Muscle of arm (tissue), 14 donors: Measurements from ENCODE around the gene SERPINB13. TPM values are rescaled to one million over a fixed set of nuclear protein-coding genes. Genes with fewer than 3 reads are reported as not detected.

Experiments
- DNase-seq: peaks from one replicate; pipeline ENCODE4 v3.0.0-alpha.2; 2013
- long read RNA-seq, 11 donors: transcript quantifications; one replicate each; lab custom pipeline, GENCODE V29; 2026
- polyA plus RNA-seq, 12 donors: library from polyadenylated mRNA; unstranded; fragments of 120-200 nt; gene quantifications; one replicate each; pipeline ENCODE4 v1.2.1, GENCODE V29; 2013; ENCODE audit not compliant: insufficient read length in 12 of 12

Gene SERPINB13, protein sequence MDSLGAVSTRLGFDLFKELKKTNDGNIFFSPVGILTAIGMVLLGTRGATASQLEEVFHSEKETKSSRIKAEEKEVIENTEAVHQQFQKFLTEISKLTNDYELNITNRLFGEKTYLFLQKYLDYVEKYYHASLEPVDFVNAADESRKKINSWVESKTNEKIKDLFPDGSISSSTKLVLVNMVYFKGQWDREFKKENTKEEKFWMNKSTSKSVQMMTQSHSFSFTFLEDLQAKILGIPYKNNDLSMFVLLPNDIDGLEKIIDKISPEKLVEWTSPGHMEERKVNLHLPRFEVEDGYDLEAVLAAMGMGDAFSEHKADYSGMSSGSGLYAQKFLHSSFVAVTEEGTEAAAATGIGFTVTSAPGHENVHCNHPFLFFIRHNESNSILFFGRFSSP
- 10 to 100 TPM in 2 of 12 donors, 1 to 10 TPM in 1, under 1 TPM in 2, not detected in 7; 0.08 to 27.0 (median 5.8) TPM for polyA plus RNA-seq
- long read RNA-seq, donor 1, result 0 reads
- long read RNA-seq, donor 2, result 0 reads
- long read RNA-seq, donor 3, result 0 reads
- long read RNA-seq, donor 4, result 0 reads
- long read RNA-seq, donor 5, result 0 reads
- long read RNA-seq, donor 6, result 0 reads
- long read RNA-seq, donor 7, partial matches to known transcripts, result 0 of 1 reads
- long read RNA-seq, donor 7, other reads (novel, unspliced or antisense), result 0 of 1 reads
- long read RNA-seq, donor 8, result 0 reads
- long read RNA-seq, donor 9, result 0 reads
- long read RNA-seq, donor 10, result 0 reads
- long read RNA-seq, donor 11, result 0 reads

DNA sequence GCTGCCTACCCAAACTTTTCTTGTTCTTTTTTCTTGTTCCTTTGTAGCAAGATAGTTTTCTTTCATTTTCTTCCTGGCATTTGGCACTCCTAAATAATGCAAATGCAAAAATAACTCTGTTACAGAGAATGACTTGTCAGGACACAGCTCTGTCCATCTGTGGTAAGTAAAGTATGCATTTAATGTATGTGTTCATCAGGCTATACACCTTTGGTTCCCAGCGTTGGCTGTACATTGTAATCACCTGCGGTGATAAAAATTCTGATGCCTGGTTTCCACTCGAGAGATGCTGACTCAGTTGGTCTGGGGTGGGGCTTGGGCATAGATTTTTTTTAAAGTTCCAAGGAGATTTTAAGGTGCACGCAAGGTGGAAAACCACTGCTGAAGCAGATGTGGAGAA lies at the start of gene SERPINB13:
Gene SERPINB13 (plus strand): TSS at position 378 of the 400 bp plus-strand sequence. CDS start 1,325 bp downstream, outside the sequence.
- DNase-seq, result no peak

DNA sequence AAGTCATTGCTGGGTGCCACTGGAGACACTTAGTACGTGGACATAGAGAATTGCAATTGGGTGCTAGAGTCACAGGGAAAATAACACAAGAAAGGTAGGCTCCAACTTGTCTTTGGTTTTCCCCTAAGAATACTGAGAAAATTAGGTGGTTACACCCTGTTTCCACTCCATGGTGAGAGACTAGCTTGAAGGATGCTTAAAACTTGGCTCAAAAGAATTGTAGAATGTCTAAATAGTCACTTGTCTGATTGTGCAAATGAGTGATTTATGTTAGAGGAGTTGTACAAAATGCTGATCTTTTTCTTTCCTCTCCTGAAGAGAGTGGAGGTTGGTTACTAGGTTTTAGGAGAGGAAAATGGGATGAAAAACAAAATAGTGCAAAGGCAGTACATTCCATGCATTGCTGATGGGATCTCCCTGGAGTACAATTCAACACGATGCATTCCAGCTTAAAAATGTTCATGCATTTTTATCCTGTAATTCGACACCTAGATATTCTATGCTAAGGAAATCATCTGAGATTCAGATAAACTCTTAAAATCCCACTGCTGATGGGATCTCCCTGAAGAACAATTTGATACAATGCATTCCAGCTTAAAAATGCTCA lies 47.1 kb upstream of the SERPINB13 start:
- DNase-seq, result no peak

DNA sequence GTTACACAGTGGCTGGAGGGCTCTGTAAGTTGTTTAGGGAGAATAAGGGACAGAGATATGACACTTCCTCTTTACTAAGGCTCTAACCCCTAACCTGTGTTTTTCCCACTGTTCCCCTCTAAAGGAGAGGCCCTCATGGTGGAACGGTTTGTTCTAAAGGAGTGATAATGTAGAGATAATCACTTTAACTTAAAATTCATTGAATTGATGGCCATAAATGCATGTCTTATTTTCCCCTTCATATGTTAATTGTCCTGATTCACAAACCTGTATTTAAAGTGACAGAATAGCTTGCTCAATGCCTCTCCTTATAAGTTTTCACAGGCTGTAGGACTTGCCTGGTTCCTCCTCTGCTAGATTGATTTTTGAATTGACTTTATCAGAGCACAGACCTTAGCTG lies 45.1 kb upstream of the SERPINB13 start, which contains the start of gene SERPINB12:
Gene SERPINB12 (plus strand): TSS at position 301 of the 400 bp plus-strand sequence. CDS start 13,791 bp downstream, outside the sequence.
- DNase-seq, result no peak

DNA sequence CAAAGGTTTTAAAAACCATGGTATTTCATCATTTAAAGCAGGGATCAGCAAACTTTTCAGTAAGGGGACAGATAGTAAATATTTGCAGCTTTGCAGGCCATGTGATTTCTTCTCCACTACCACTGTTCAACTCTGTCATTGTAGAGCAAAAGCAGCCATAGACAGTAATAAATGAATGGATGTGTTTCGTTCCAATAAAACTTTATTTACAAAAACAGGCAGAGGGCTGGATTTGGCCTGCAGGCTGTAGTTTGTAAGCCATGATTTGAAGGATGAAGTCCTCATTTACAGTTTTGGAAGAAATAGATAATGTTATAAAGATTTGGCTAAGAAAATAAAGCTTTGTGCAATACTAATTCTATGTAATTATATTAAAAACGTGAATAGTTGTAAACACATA lies 43.1 kb upstream of the SERPINB13 start:
- no peak for DNase-seq

DNA sequence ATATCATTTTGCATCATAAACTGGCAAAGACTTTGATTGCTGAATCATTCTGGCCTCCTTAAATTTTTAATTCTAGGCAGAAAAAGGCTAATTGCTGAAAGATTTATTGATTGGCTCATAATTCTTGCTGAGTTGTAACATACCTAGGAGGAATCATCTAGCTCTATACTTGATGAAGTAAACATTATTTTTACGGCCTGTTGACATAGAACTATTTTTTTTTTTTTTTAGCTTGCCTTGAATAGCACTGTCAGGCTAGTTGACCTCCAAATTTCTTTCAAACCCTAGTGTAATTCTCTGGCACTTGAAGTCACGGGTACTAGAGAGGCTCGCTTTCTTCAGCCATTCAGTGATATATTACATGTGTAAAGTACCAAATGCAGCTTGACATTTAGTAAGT lies 42.1 kb upstream of the SERPINB13 start:
- no peak for DNase-seq

DNA sequence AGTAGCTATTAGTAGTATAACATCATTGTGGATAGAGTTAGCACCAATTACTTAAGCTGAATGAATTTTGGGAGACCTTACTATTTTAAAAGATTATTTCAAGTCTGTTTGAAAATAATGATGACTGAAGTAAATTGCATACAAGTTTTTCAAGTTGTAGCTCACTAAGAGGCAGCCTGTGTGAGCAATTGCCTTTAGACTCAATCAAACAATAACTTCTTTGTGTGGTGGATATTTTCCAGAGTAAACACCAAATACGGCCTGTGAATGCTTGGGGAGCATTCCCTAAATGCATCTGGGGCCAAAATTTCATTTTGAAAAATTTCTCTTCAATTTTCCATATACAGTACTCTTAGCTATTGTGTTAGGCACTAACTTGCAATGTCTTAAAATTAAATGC lies 37.1 kb upstream of the SERPINB13 start:
- no peak for DNase-seq

DNA sequence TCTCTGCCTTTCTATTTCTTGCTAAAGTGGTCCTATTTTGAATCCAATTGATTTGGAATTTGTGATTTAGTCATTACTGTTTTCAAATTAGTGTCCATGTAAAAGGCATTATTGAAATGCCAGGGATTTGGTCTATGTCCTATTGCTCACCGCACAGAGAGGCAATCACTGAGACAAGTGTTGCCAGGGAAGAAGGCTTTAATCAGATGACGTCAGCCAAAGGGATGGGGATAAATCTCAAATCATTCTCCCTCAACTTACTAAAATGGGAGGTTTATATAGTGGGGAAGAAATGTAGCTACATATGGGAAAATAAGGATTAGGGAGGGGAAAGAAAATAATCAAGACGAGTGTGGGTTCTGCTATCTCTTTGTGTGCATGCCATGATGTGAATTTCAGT lies 35.4 kb upstream of the SERPINB13 start:
- no peak for DNase-seq

DNA sequence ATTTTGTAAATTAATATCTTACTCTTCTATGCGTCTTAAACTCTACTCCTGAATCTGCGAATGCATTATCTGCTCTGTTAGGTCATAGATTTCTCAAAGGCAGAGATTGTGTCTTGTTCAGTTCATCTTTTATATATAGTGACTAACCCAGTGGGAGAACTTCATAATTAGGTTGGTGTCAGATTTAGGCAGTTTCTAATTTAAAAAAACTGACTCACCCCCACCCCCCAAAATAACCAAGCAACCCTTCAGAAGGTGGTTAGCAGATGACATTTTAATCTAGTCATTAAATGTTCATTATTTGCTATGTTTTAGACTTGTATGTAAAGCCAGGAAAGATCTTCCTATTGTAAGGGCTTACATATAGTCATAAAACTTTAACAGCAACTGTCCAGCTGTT lies 34.6 kb upstream of the SERPINB13 start:
- DNase-seq, result no peak

DNA sequence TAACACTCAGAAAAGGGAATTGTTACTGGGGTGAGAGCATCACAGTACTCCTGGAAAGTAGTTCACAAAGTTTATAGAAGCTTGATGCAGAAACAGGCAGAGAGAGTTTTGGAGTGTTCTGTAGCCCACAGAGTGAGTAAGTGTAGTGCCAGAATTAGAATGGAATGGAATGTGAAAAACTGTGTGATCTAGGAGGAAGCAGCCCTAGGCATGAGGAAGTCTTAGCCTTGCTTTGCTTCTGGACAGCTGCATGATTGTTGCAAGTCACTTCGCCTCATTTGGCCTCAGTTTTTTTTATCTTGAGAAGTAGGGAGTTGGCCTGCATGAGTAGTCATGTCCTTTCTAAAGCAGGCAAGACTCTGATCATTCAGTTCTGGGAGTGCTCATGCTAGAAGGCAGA lies 34.1 kb upstream of the SERPINB13 start:
- peak; percentile 15 for DNase-seq

DNA sequence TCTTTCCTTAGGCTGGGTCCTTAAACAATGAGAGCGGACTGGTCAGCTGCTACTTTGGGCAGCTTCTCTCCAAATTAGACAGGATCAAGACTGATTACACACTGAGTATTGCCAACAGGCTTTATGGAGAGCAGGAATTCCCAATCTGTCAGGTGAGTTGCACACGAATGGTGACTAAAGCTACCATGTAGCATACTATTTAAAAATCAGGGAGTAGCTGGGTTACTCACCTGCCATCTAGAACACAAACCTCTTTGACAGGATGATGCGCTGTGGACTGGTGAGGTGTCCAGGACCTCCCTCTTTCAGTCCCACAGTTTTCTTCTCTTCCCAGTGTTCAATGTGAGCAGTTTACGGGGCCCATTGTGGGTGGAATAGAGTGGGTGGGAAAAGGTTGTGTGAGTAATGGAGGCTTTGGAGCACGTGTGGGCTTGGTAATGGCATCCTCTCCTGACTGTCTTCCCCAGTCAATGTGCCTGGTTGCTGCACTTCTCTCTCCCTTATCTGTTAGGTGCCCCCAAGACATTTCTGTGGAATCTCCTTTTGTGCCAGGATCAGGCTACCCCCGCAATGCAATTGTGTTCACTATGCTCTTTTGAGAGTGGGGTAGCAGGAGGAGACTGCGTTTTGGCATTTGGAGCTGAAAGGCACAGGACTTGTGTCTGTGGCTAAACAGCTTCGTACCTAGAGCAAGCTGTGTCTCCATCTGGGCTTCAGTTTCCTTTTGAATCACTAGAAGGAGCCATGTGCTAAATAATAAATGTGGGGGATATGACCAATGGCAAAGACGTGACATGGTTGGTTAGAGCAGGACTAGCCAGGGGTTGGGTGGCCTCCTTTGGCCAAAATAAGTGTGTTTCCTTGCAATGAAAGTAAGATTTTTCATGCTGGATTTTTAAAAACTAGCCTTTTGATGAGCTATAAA lies 27.3 kb upstream of the SERPINB13 start:
- DNase-seq, result no peak

DNA sequence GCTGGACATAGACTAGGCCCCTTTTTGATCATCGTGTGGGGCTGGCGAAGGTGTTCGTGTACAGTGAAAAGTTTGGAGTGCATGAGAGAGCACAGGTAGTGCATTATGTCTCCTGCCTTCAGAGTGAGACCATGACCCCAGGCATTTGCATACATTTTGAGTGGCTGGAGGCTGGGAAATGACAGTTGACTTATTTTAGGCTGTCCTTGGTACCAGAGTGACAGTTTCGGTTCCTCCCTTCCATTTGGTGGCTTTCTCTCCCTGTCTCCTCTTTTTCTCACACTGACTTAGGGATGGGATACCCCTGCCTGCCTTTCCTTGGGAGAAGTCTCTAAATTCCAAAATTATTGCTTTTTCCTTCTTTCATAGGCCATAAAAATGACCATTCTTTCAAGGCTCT lies 24.9 kb upstream of the SERPINB13 start:
- no peak for DNase-seq

DNA sequence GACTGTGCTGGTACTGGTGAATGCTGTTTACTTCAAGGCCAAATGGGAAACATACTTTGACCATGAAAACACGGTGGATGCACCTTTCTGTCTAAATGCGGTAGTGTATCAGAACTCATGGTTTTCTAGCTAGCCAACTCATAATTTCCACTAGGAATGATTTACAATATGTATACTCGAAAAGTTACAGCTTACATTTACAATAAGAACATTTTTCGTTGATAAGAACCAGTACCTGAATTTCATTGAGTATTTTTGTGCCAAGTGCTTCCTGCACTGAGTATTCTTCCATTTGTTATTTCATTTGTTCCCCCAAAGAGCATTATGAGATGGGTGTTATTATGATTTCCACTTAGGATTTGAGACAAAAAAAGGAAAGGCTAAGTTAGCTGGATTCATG lies 23.1 kb upstream of the SERPINB13 start:
- DNase-seq, result no peak

DNA sequence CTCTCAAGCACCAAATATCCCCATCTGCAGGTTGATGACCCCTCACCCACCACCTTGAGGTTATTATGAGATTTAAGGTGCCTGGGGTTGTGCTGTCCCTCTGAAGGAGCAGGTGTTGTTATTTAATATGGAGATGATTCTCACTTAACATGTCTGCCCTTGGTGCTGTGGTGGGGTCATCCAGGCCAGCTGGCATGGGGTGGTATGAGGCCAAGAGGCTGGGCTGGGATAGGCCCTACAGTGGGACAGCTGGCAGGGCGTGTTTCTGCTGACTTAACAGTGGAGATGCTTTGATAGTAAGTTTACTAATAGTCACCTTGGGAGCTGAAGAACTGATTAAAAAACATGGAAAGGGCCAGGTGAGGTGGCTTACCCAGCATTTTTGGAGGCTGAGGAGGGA lies 22.6 kb upstream of the SERPINB13 start:
- no peak for DNase-seq

DNA sequence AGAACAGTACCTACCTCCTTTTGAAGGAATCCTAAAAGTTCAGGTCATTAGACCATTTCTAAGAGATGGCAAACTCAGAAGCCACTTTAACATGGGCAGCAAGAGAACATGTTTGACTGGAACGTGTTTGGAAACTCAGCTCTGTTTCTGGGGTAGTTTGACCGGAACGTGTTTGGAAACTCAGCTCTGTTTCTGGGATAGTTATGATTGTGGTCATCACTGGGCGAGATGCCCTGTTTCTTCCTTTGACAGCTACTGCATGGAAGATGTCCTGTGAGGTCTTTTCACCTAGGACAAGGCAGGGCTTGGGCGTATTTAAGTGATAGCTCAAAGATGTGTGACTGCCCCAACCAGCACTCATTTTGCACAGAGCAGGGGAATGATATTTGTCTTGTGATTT lies 19.9 kb upstream of the SERPINB13 start:
- DNase-seq, result no peak

DNA sequence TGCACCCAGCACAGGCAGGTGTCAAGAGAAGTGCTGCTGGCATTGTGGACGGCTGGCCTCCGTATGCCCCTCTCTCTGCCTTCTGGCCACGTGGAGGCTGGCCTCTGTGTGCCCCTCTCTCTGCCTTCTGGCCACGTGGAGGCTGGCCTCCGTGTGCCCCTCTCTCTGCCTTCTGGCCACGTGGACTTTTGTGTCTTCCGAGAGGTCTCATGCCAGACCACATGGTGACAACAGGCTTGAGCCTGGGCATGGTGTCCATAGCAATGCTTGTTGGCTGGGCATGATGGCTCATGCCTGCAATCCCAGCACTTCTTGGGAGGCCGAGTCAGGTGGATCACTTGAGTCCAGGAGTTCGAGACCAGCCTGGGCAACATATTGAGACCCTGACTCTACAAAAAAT lies 19.3 kb upstream of the SERPINB13 start:
- no peak for DNase-seq

DNA sequence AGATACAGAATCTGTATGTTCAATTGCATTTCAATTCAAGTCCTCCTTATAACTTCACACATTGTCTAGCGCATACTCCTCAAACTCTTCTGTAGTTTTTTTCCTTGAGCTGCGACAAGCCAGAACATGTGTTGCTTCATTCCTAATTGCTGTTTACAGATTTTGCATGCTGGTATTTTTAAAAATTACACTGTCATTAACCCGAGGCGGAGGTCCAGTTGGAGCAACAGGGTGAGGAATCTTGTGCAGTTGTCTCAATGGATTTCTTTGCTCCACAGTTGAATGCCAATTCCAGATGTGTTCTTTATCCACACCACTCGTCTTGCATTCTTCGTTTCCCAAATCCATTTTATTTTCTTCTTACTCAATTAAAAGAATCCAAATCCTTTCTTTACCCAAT lies 16.4 kb upstream of the SERPINB13 start:
- DNase-seq, result no peak

DNA sequence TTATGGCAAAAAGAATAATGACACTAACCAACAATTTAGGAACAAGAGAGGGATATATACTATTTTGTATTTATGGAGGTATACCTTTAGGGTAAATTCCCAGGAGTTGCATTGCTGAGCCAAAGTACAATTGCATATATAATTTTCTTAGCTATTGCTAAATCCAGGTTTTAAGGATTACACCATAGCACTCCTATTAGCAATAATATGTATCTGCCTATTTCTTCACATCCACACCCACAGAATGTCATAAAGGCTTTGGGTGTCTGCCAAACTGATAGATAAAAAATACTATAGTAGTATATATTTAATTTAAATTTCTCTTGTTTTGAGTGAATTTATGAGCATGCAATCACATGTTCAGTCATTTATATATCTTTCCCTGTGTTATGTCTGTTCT lies 11.5 kb upstream of the SERPINB13 start:
- DNase-seq, result no peak

DNA sequence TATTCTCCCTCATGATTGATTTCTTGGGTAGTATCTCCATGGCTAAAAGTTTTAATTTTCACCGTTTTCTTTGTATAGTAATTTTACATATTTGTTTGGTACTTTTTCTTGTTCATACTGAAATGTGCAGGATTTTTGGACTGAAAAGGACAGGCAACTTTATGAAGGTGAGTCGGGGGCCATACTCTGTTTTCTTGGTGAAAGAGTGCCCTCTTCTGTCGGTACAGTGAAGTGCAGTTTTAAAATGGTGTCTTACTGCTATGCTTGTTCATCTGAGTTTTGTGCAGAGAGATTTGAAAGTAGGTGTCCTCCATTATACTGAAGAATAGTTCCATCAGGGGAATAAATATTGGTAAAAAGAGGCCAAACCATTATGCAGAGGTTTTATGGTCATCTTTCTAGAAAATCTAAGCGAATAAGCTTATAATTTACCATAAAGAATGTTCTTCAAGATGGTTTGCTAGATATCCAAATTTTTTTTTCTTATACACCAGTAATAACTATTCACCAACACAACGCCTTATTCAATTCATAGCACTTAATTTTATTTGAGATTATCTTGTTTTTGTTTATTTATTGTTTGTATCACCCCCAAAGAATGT lies 8.7 kb upstream of the SERPINB13 start:
- peak; percentile 41 for DNase-seq

DNA sequence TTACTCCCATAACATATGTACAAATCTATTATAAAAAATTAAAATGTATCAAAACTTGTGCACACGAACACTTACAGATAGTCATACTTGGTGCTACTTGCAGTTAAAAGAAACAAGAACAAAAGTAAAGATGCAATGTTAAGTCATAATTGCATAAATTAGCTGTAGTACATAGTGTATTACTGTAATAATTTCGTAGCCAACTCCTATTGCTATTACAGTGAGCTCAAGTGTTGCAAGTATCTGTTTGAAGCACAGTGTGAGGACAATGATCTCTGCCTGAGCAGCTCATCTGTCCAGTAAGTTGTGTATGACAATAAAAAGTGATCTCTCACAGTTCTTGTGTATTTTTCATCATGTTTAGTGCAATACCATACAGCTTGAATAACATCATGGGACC lies 7.5 kb upstream of the SERPINB13 start:
- DNase-seq, result no peak

DNA sequence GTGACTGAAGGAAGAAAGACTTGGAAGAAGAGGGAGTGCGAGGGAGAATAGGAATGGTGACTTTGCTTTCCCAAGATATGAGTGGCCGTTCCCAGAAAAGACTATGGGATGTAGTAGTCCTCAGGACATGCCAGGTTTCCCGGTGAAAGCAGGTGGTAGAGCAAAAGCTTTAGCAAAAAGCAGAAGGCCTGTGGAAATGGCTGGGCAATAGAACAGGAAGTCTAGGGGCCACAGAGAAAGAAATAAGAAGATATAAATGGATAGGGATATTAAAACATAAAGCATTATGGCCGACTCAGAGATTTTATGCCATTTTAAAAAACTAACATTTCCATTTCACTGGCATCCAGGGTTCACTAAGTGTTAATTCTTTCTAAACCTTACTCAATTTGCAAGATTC lies 1.2 kb upstream of the SERPINB13 start:
- no peak for DNase-seq

DNA sequence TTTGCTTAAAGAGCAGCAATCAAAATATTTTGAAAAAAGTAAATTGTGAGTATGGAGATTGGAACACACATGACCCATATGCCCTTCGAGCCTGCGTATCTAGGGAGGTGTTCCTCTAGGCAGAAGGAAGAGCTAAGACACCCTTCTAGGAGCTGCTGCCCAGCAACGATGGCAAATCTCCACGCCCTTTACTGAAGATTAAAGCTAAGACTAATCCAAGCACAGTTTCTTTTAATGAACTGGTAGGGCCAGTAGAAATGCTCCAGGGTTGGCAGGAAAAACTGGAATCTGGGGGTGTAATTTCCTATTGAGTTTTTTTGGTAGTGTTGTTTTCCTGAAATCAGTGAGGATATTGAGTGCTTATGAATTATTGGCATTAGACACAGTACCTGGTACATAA lies 712 bp upstream of the SERPINB13 start:
- no peak for DNase-seq
